Central memory CD4-positive, alpha-beta T cell (primary cell): ENCODE data around the gene NHS.

Experiments
- DNase-seq: peaks from one replicate; pipeline ENCODE4 v3.0.0; 2022

NHS gene

GRCh38 chrX:17595456-17596035 lies 220.5 kb downstream of the NHS start:
- no peak for DNase-seq

- DNase-seq, result no peak
Measured at GRCh38 chrX:17596061-17596460, 221.1 kb downstream of the NHS start.

- no peak for DNase-seq
Measured at GRCh38 chrX:17596546-17597205, 221.7 kb downstream of the NHS start.

GRCh38 chrX:17597327-17597726 lies 222.3 kb downstream of the NHS start:
- DNase-seq, result no peak

GRCh38 chrX:17597836-17598439 lies 222.9 kb downstream of the NHS start:
- DNase-seq, result no peak

GRCh38 chrX:17601441-17602200 lies 226.6 kb downstream of the NHS start:
- DNase-seq, result no peak

GRCh38 chrX:17602245-17602644 lies 227.2 kb downstream of the NHS start:
- DNase-seq, result no peak

- no peak for DNase-seq
Measured at GRCh38 chrX:17603196-17603595, 228.2 kb downstream of the NHS start.

- DNase-seq, result no peak
Measured at GRCh38 chrX:17605676-17606075, 230.7 kb downstream of the NHS start.

- DNase-seq, result no peak
Measured at GRCh38 chrX:17606231-17606630, 231.2 kb downstream of the NHS start.

- no peak for DNase-seq
Measured at GRCh38 chrX:17608888-17609287, 233.9 kb downstream of the NHS start.

- DNase-seq, result no peak
Measured at GRCh38 chrX:17610788-17611187, 235.8 kb downstream of the NHS start.

GRCh38 chrX:17613979-17614588 lies 239.1 kb downstream of the NHS start:
- no peak for DNase-seq

GRCh38 chrX:17616936-17617335 lies 241.9 kb downstream of the NHS start:
- no peak for DNase-seq

GRCh38 chrX:17617806-17618205 lies 242.8 kb downstream of the NHS start:
- DNase-seq, result no peak

- DNase-seq, result no peak
Measured at GRCh38 chrX:17621566-17622270, 246.7 kb downstream of the NHS start.

GRCh38 chrX:17622331-17622730 lies 247.3 kb downstream of the NHS start:
- DNase-seq, result no peak

- DNase-seq, result no peak
Measured at GRCh38 chrX:17623750-17624149, 248.8 kb downstream of the NHS start.

GRCh38 chrX:17627026-17627425 lies 252.0 kb downstream of the NHS start:
- no peak for DNase-seq

- no peak for DNase-seq
Measured at GRCh38 chrX:17628976-17629375, 254.0 kb downstream of the NHS start.

GRCh38 chrX:17629519-17629918 lies 254.5 kb downstream of the NHS start:
- no peak for DNase-seq

- no peak for DNase-seq
Measured at GRCh38 chrX:17631647-17632046, 256.6 kb downstream of the NHS start.

- DNase-seq, result no peak
Measured at GRCh38 chrX:17632942-17633341, 257.9 kb downstream of the NHS start.
